Fibroblast of lung (primary cell): ENCODE measurements around the gene LRGUK.

Source experiments
- CTCF ChIP-seq, 2 donors: IDR thresholded peaks in 1 of 2; conservative IDR thresholded peaks in 1 of 2; 1 replicate in 1 of 2; 2 replicates in 1 of 2; pipeline ENCODE4 v1.5.1; 2011 to 2012; ENCODE audit warnings: low read length in 2 of 2, control low read depth in 1 of 2, inconsistent platforms in 1 of 2, low read depth in 1 of 2, mild to moderate bottlenecking in 1 of 2
- EZH2 ChIP-seq: IDR thresholded peaks from 2 replicates; pipeline ENCODE4 v1.5.1; 2012; ENCODE audit warnings: low read length, control low read depth, mild to moderate bottlenecking; ENCODE audit errors: missing control alignments

- no peak for TF ChIP-seq CTCF (conservative IDR thresholded peaks at IDR 0.05 in 1 of 2, IDR thresholded peaks at IDR 0.05 in 1 of 2; ENCODE audit: low read depth in 1 of 2, low read length in 2 of 2)
- no peak for TF ChIP-seq EZH2
Measured at GRCh38 chr7:134187893-134188292, 60.8 kb downstream of the LRGUK start.
